Measurements from ENCODE around the gene RNF150.
"Not testable (repeated sequence)": the region's sequence is repeated elsewhere in the genome, so short reads cannot be mapped to it uniquely, and the experiment has no call there.

DNA sequence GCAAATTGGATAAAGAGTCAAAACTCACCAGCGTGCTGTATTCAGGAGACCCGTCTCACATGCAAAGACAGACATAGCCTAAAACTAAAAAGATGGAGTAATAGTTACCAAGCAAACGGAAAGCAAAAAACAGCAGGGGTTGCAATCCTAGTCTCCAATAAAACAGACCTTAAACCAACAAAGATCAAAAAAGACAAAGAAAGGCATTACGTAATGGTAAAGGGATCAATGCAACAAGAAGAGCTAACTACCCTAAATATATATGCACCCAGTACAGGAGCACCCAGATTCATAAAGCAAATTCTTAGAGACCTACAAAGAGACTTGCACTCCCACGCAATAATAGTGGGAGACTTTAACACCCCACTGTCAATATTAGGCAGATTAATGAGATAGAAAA is 31.7 kb upstream of the RNF150 start:
- TF ChIP-seq, protein P1, sequence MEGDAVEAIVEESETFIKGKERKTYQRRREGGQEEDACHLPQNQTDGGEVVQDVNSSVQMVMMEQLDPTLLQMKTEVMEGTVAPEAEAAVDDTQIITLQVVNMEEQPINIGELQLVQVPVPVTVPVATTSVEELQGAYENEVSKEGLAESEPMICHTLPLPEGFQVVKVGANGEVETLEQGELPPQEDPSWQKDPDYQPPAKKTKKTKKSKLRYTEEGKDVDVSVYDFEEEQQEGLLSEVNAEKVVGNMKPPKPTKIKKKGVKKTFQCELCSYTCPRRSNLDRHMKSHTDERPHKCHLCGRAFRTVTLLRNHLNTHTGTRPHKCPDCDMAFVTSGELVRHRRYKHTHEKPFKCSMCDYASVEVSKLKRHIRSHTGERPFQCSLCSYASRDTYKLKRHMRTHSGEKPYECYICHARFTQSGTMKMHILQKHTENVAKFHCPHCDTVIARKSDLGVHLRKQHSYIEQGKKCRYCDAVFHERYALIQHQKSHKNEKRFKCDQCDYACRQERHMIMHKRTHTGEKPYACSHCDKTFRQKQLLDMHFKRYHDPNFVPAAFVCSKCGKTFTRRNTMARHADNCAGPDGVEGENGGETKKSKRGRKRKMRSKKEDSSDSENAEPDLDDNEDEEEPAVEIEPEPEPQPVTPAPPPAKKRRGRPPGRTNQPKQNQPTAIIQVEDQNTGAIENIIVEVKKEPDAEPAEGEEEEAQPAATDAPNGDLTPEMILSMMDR (IDR thresholded peaks at IDR 0.05), result not testable (repeated sequence)
- TF ChIP-seq POLR2A (IDR thresholded peaks at IDR 0.05), result not testable (repeated sequence)

Data from body of pancreas (tissue), 4 donors.